HT1080 (cell line): ENCODE measurements around the gene MELTF. TPM values are rescaled to one million over a fixed set of nuclear protein-coding genes. Genes with fewer than 3 reads are reported as not detected.
A peak's percentile ranks its signal among the peaks of the same experiment; 100 is the strongest.
"Not testable (repeated sequence)": the region's sequence is repeated elsewhere in the genome, so short reads cannot be mapped to it uniquely, and the experiment has no call there.

Experiments
- DNase-seq: peaks from one replicate; pipeline ENCODE4 v3.0.0-alpha.2; 2015; ENCODE audit warnings: low read depth
- polyA plus RNA-seq, 2 experiments: library from polyadenylated mRNA; depleted of rRNA; stranded (reverse); fragments of >200 nt; gene quantifications; 2 replicates each; pipeline ENCODE4 v1.2.3, GENCODE V29; 2015
- total RNA-seq: library from RNA; depleted of rRNA; stranded (reverse); fragments of >200 nt; shearing (Covaris generic); gene quantifications from 2 replicates; pipeline ENCODE4 v1.2.3, GENCODE V29; 2014; rRNA removed

Gene MELTF
- 86.3 and 97.0 TPM in 2 replicates for total RNA-seq
- 116 TPM in 2 replicates for polyA plus RNA-seq (2015; cell fraction: cytosol; rRNA removed)
- 270 and 347 TPM in 2 replicates for polyA plus RNA-seq (2015; cell fraction: nucleus; rRNA removed)

GRCh38 chr3:197029511-197030167 lies at the start of gene MELTF:
Gene MELTF, minus strand, starts transcription at chr3:197029817. Its CDS starts 115 bp downstream, at chr3:197029702.
- DNase-seq = peak; percentile 56

GRCh38 chr3:197076415-197076814 lies 46.8 kb upstream of the MELTF start:
- DNase-seq = no peak

- no peak for DNase-seq
Observed at GRCh38 chr3:197068077-197068476, 38.5 kb upstream of the MELTF start.

DNA sequence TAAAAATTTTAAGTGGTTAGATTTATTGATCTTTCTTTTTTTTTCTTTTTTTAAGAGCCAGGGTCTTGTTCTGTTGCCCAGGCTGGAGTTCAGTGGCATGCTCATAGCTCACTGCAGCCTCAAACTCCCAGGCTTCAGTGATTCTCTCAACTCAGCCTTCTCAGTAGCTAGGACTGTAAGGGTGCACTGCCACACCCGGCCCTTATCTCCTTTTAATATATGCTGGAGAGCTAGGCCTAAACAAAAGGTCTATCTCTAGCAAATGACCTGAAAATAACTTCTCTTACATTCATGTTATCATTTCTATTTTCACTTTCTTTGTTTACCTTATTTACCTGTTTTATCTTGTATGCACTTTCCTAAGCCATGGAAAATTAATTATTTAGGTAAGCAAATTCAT lies 35.2 kb upstream of the MELTF start:
- no peak for DNase-seq

DNA sequence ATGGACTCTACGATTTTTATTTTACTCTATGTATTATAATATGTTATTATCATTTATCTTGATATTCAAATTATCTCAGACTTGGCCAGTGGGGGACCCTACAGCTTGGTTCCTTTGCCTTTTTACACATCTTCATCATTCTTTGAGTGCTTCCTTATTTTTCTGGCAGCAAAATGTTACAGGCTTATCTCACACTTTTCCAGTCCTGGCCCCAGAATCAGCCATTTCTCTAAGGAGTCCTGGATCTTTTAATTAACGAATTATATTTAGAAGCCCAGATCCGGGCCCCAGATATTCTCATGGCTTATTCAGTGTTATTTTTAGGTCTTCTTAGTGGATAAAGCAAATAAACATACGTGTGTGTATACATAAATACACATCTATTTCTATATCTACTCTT lies 32.8 kb upstream of the MELTF start:
- no peak for DNase-seq

DNA sequence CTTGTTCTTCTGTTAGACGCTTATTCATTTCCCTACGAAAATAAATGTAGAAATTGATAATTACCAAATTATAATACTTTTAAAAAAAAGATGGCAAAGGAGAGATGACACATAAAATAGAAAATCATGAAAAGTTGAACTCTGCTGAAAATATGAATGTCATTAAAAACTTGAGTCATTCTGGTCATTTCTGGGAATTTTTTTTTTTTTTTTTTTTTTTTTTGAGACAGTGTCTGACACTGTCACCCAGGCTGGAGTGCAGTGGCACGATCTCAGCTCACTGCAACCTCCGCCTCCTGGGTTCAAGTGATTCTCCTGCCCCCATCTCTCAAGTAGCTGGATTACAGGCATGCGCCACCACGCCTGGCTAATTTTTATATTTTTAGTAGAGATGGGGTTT lies 22.0 kb upstream of the MELTF start:
- not testable (repeated sequence) for DNase-seq

GRCh38 chr3:197050511-197050910 lies 20.9 kb upstream of the MELTF start:
- no peak for DNase-seq

DNA sequence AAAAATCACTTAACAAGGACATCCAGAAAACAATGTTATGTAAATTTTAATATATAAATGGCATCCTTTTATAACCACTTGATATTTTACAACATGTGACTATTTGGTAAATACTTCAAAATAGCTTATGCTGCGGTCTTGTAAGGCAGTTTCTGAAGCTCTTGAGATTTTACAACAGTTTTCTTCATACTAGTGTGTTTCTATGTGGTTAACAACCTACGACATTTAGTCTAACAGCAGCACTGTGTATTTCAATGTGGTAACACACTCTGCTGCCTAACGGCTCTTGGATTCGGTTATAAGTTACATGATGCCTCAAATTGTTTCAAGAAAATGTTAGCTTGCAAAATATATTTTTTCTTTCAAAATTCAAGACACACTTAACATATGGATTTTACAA lies 12.9 kb upstream of the MELTF start:
- no peak for DNase-seq

- DNase-seq = no peak
Observed at GRCh38 chr3:197041875-197042488, 12.4 kb upstream of the MELTF start.

- no peak for DNase-seq
Observed at GRCh38 chr3:197040658-197041057, 11.0 kb upstream of the MELTF start.

DNA sequence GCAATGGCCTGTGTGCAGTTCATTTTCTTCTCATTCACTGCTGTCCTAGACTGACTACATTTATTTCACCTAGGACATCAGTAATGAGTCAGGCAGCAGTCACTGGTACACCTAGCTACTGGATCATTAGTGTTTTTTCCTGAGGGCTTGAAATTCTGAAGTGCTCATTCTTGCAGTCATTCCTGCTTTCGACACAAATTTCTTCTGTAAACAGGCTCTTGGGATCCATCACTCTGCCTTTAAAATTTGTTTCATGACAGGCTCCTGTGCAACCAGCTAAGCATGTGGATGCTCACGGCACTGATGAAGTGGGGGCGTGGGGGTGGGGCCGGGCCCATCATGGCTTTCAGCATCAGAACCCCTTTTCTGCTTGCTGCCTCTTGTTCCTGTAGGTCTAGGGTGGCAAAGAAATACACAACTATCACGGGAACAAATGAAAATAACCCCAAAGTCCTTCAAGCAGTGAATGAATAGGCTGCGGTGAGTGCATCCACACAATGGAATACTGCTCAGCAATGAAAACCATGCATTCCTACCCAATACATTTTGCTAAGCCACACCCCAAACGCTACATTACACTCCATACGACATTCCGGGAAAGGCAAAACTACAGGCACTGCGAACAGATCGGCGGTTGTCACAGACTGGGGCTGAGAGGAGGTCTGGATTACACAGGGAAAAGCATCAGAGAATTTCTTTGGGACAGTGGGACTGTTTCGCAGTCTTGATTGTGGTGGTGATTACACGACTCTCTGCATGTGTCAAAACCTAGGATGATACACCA lies 9.3 kb upstream of the MELTF start:
- DNase-seq = no peak

DNA sequence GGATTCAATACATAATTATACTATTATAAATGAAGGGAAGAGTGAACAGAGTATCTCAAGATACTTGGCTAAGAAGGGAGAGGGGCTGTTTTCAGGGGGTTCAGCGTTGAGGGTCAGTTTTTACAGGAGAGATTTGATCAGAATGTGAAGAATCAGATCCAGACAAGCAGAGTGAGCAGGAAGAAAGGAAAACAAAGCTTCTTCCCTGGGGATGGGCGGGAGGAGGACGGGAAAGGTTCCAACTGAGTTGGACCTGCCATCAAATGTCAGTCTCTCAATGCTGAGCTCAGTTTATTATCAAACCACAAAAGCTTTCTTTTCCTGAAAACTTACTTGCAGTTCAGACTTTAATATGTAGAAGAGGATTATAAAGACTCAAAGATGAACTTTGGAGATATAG lies 6.0 kb upstream of the MELTF start:
- no peak for DNase-seq

GRCh38 chr3:197034778-197035177 lies 5.2 kb upstream of the MELTF start:
- not testable (repeated sequence) for DNase-seq

DNA sequence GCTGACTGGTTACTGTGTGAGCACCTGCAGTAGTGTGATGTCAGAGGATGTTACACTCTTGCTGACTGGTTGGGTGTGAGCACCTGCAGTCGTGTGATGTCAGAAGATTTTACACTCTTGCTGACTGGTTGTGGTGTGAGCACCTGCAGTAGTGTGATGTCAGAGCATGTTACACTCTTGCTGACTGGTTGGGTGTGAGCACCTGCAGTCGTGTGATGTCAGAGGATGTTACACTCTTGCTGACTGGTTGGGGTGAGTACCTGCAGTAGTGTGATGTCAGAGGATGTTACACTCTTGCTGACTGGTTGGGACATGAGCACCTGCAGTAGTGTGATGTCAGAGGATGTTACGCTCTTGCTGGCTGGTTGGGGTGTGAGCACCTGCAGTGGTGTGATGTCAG lies 4.1 kb upstream of the MELTF start:
- DNase-seq = not testable (repeated sequence)

DNA sequence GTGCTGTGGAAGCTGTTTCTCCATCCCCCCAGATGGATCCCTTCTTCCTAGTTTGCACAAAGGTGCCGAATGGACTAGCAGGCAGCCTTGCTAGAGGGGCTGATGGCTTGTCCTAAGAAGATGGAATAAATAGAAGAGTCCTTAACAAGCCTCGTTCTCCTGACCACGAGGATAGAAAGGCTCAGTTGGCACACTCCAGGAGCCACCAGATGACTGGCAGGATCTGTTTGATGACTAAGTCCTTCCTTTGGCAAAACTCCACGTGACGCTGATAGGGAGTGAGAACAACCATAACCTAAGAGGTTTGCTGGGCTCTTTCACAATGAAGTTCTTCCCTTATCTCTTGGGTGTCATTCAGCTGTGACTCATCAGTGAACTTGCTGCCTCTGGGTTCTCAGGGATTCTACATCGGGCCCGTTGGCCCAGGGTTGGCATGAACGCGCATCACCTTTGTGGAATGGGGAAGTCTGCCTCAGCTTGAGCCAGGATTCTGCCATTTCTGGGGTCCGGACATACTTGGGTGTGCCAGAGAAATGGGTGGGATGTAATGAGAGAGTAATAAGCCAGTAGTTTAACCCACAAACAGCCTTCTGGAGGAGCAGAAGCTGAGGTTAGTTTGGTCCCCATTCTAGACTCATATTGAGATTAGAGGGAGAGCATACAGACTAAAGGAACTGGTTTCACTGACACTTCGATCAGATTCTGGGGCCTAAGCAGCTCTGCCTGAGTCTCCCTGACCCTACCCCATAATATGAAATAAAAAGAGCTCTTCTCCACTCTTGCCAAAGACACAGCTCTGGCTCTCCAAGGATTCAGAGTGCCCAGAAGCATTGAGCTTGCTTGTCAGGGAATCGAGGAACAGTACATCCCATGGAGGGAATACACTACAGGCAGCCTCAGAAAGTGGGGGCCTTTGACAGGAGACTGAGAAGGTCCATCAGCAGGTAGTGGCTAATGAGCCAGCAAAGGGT lies 2.0 kb upstream of the MELTF start:
- peak; percentile 100 for DNase-seq

GRCh38 chr3:197030379-197031314 lies 1.0 kb upstream of the MELTF start:
- DNase-seq = no peak

GRCh38 chr3:197028728-197029510 lies 698 bp downstream of the MELTF start:
- DNase-seq = peak; percentile 40

DNA sequence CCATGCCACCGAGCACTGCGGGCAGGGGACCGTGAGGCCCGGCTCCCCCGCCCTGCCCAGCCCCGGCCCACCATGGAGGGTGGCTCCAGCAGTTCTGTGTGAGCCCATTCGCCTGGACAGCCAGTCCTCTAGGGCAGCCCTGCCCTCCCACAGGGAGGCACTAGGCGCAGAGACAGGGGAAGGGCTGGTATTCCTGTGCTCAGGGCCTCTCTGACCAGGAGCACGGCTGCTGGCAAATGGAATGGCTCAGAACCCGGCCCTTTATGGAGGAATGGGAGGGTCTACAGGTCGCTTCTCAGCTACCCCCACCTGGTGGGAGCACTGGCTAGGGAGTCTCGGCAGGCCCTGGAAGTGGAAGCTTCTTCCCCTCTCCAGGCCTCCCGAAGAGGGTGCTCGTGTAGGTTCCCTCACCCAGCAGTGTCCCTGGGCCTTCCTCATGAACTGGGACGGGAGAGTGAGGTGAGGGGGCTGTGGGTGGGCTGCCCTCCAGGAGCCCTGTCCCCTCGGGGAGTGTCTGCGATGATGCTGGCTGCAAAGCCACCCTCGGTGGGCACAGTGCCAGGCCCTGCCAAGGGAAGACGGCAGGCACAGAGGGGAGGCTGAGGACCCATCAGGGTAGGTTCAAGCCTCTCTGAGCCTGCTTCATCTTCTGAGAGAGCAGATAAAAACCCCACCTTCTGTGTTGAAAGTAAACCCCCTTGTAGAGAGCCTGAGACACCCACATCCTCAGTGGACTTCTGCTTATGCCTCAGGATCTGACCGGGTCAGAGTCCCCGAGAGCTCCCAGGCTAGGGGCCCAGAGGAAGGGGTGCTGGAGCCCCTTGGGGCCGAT lies 1.5 kb downstream of the MELTF start:
- peak; percentile 37 for DNase-seq
